HUES64 (cell line): ENCODE results near the gene RIOK1. TPM values are rescaled to one million over a fixed set of nuclear protein-coding genes. Genes with fewer than 3 reads are reported as not detected.
"Not testable (repeated sequence)": the region's sequence is repeated elsewhere in the genome, so short reads cannot be mapped to it uniquely, and the experiment has no call there.

Experiments used
- H3K27ac ChIP-seq: 2 replicates; pipeline ENCODE4 v1.7.0; 2013; ENCODE audit warnings: low read depth, low read length, inconsistent platforms
- H3K27me3 ChIP-seq: 2 replicates; pipeline ENCODE4 v1.6.1; 2013; ENCODE audit warnings: mild to moderate bottlenecking, low read length; ENCODE audit not compliant: insufficient read depth
- H3K36me3 ChIP-seq: 2 replicates; pipeline ENCODE4 v1.6.1; 2013; ENCODE audit warnings: mild to moderate bottlenecking, low read length; ENCODE audit not compliant: insufficient read depth
- H3K4me1 ChIP-seq: 2 replicates; pipeline ENCODE4 v1.6.1; 2013; ENCODE audit warnings: mild to moderate bottlenecking, low read length, moderate library complexity; ENCODE audit not compliant: insufficient read depth
- H3K4me3 ChIP-seq: 2 replicates; pipeline ENCODE4 v1.5.1; 2013; ENCODE audit warnings: mild to moderate bottlenecking, low read length, moderate library complexity
- H3K9ac ChIP-seq: 2 replicates; pipeline ENCODE4 v1.6.1; 2013; ENCODE audit warnings: mild to moderate bottlenecking, low read depth, low read length
- H3K9me3 ChIP-seq: 2 replicates; pipeline ENCODE4 v1.6.1; 2013; ENCODE audit warnings: low read depth, low read length; ENCODE audit not compliant: insufficient read depth
- WGBS: fragments of 150-250, 120-280 bp; methylation state at CpG from one replicate; pipeline ENCODE4 v1.1.7; 2013; ENCODE audit warnings: missing lambda C conversion rate; 5-methylcytosine and 5-hydroxymethylcytosine counted together
- polyA plus RNA-seq, 2 experiments: library from polyadenylated mRNA; stranded (reverse); fragments of 50-300 nt; gene quantifications; one replicate each; pipeline ENCODE4 v1.2.3, GENCODE V29; 2013

Gene RIOK1
- 22.8 TPM for polyA plus RNA-seq (2013, experiment 1 of 2)
- polyA plus RNA-seq (2013, experiment 2 of 2) = 22.8 TPM

DNA sequence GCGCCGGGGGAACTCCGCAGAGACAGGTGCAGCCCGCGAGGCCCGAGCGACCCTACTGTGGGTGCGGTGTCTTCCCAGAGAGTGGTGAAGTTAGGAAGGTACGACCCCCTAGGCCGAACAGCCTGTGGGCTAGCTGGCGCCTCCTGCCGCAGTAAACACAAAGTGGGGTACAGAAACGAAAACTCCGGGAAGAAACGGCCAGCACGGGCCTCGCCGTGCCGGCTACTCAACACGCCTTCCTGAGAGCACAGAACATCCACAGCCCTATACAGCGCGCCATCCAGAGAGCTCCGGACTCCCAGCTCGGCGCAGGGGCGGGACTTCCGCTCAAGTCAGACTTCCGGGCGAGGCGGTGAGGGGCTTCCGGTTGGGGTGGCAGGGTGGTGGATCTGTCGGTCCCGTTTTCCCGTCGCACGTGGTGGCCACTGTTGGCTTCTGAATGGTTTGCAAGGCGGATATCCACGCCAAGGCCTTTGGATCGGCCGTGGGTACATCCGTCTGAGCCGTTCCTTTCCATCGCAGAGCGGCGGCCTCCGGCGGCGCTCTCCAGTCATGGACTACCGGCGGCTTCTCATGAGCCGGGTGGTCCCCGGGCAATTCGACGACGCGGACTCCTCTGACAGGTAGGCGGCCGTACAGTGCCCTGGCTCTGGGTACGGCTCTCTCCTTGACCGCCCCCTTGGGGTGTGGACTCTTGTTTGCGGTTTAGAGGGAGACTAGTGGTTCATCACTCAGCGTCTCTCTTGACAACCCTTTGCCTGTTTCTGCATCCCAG, at the start of gene RIOK1, which contains the start of gene CAGE1:
RIOK1 (plus strand) TSS at position 358 of the 775 bp plus-strand sequence; CDS start at position 553, 195 bp downstream.
CAGE1 (minus strand) TSS at position 292 of the 775 bp plus-strand sequence. CDS start 2,569 bp downstream, outside the sequence.
- H3K27ac ChIP-seq = peak within 1 kb of the TSS; percentile 91
- H3K9me3 ChIP-seq = no peaks in the 10 kb centered on the region
- H3K4me3 ChIP-seq = peak within 1 kb of the TSS; percentile 92
- H3K4me1 ChIP-seq = peaks cover 18% of the 10 kb centered on the region
- under 1% methylated on average over 62 of the region's 62 CpGs for WGBS
- no peaks in the 10 kb centered on the region for H3K27me3 ChIP-seq
- peaks cover 23% of the 10 kb centered on the region for H3K36me3 ChIP-seq
- H3K9ac ChIP-seq = peak within 1 kb of the TSS; percentile 91

DNA sequence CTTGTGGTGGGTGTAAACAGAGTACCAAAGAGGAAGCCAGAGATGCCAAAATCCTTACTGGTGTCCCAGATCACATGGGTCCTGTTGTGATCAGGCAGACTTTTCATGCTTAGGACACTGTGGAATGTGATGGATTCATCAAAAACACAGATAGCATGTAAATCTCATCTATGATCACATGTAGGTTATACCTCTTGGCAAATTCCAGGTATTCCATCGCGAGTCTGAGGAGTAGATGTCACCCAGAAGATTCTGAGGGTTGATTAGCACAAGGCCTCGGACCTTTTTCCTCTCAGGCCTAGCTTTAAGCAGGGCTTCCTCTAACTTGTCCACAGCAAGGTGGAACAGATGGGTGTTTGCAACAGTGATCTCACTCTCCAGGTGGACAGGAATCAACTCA, 48.3 kb upstream of the RIOK1 start:
- WGBS = 99% methylated on average over 3 of the region's 3 CpGs
- Histone ChIP-seq H3K4me3 (no peak overlapping the region), H3K9ac (no peak overlapping the region), H3K4me1 (no peaks in the 10 kb centered on the region), H3K27ac (no peak overlapping the region), H3K36me3 (no peaks in the 10 kb centered on the region), H3K27me3 (no peaks in the 10 kb centered on the region), H3K9me3 (no peaks in the 10 kb centered on the region)

- Histone ChIP-seq H3K9ac (no peak overlapping the region), H3K4me1 (no peaks in the 10 kb centered on the region), H3K4me3 (no peak overlapping the region), H3K27ac (no peak overlapping the region), H3K27me3 (no peaks in the 10 kb centered on the region), H3K36me3 (no peaks in the 10 kb centered on the region), H3K9me3 (no peaks in the 10 kb centered on the region)
- WGBS = 94% methylated on average over 9 of the region's 9 CpGs
Observed at GRCh38 chr6:7341989-7342742, 47.4 kb upstream of the RIOK1 start.

- no peak overlapping the region for H3K27ac ChIP-seq
- WGBS = 96% methylated on average over 29 of the region's 29 CpGs
Observed at GRCh38 chr6:7343546-7344475, 45.8 kb upstream of the RIOK1 start.

GRCh38 chr6:7344773-7345450, 44.7 kb upstream of the RIOK1 start:
- not testable (repeated sequence) for H3K4me1 ChIP-seq, H3K27me3 ChIP-seq, H3K27ac ChIP-seq, H3K9me3 ChIP-seq, H3K36me3 ChIP-seq, H3K4me3 ChIP-seq, H3K9ac ChIP-seq
- WGBS = 96% methylated on average over 10 of the region's 10 CpGs

More at GRCh38 chr6:7343546-7344475, 45.8 kb upstream of the RIOK1 start:
- no peak overlapping the region for H3K9ac ChIP-seq
- H3K4me1 ChIP-seq = no peaks in the 10 kb centered on the region; the same call in 1 of the 2 replicates
- H3K36me3 ChIP-seq = no peaks in the 10 kb centered on the region
- no peaks in the 10 kb centered on the region for H3K27me3 ChIP-seq
- no peaks in the 10 kb centered on the region for H3K9me3 ChIP-seq
- H3K4me3 ChIP-seq = no peak overlapping the region

DNA sequence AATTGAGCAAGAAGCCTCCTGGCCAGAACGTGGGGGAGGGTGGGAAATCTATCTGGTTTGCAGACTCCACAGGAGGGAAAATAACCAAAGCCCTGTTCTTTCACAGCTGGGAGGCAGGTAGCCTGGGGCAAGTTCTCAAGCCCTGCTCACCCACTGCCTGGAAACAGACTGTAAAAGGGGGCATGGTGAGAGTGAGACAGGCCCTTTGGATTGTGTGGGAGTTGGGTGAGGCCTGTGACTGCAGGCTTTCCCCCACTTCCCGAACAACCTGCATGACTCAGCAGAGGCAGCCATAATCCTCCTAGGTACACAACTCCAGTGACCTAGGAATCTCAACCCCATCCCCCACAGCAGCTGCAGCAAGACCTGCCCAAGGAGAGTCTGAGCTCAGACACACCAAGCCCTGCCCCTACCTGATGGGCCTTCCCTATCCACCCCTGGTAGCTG, 42.0 kb upstream of the RIOK1 start:
- H3K27me3 ChIP-seq, H3K36me3 ChIP-seq, H3K4me1 ChIP-seq, H3K4me3 ChIP-seq, H3K9me3 ChIP-seq: not testable (repeated sequence)
- Histone ChIP-seq H3K27ac (peak overlapping the region; percentile 96), H3K9ac (peak overlapping the region; percentile 62; the same call in 1 of the 2 replicates)
- WGBS = 33% methylated on average over 2 of the region's 2 CpGs

DNA sequence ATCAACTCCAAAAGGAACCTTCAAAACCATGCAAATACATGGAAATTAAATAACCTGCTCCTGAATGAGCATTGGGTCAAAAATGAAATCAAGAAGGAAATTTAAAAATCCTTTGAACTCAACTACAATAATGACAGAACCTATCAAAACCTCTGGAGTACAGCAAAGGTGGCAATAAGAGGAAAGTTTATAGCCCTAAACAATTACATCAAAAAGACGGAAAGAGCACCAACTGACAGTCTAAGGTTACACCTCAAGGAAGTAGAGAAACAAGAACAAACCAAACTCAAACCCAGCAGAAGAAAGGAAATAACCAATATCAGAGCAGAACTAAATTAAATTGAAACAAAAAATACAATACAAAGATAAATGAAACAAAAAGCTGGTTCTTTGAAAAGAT, 39.0 kb upstream of the RIOK1 start:
- not testable (repeated sequence) for H3K36me3 ChIP-seq, H3K4me1 ChIP-seq, H3K9ac ChIP-seq, H3K27ac ChIP-seq, H3K9me3 ChIP-seq, H3K4me3 ChIP-seq, H3K27me3 ChIP-seq
- WGBS = 89% methylated on average over 1 of the region's 1 CpG

- not testable (repeated sequence) for H3K9me3 ChIP-seq, H3K4me1 ChIP-seq, H3K27ac ChIP-seq, H3K4me3 ChIP-seq, H3K9ac ChIP-seq, H3K36me3 ChIP-seq, H3K27me3 ChIP-seq
- WGBS = 83% methylated on average over 3 of the region's 3 CpGs
Observed at GRCh38 chr6:7351916-7352315, 37.7 kb upstream of the RIOK1 start.

DNA sequence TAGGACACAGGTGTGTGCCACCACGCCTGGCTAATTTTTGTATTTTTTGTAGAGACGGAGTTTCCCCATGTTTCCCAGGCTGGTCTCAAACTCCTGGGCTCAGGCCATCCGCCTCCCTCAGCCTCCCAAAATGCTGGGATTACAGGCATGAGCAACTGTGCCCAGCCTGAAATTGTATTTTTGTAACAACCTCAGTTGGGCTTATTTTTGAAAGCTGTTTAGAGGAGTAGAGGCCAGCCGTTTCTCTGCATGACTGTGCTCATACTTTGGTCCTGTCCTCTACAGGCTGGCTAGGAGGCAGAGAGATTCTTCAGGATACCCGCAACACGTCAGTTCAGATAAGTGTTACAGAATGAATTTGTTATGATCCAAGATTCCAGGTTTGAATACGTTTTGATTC, 22.2 kb upstream of the RIOK1 start:
- WGBS = 92% methylated on average over 7 of the region's 7 CpGs

DNA sequence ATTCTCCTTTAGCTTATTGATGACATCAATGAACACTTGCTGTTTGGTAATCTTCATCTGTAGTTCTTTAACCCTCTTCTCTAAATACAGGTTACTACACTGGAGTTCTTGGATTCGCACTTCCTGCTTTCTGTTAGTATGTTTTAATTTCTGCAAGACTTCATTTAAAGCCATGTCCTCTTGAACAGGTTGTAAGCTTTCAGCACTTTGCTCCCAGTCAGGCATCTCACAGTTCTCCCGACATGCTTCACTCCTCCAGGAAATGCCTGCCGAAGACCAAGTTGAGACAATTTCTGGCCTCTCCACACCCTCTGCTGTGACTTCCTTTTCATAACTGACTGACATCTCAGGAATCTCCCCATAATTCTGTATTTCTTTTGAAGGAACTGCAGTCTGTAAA, 15.9 kb upstream of the RIOK1 start:
- 80% methylated on average over 2 of the region's 3 CpGs for WGBS
- no peaks in the 10 kb centered on the region for H3K9me3 ChIP-seq
- H3K4me1 ChIP-seq = no peaks in the 10 kb centered on the region
- no peaks in the 10 kb centered on the region for H3K27me3 ChIP-seq
- H3K36me3 ChIP-seq = no peaks in the 10 kb centered on the region
- no peak overlapping the region for H3K9ac ChIP-seq
- H3K27ac ChIP-seq = no peak overlapping the region
- no peak overlapping the region for H3K4me3 ChIP-seq

More for the DNA sequence above, 22.2 kb upstream of the RIOK1 start:
- Histone ChIP-seq H3K9me3 (no peaks in the 10 kb centered on the region), H3K27me3 (no peaks in the 10 kb centered on the region), H3K4me3 (no peak overlapping the region), H3K4me1 (no peaks in the 10 kb centered on the region), H3K9ac (no peak overlapping the region), H3K27ac (no peak overlapping the region), H3K36me3 (no peaks in the 10 kb centered on the region)
